ENCODE data around the gene MLLT10.
"Not testable (repeated sequence)": the region's sequence is repeated elsewhere in the genome, so short reads cannot be mapped to it uniquely, and the experiment has no call there.

Gene MLLT10

GRCh38 chr10:21584834-21585530 is 51.0 kb downstream of the MLLT10 start:
- Mint-ChIP-seq H3K27ac (no peak overlapping the region), H3K9me3 (peaks cover 5% of the 10 kb centered on the region), H3K36me3 (ENCODE audit: low read depth) (peaks cover 47% of the 10 kb centered on the region), H3K4me3 (no peak overlapping the region), H3K27me3 (ENCODE audit: low read depth) (no peaks in the 10 kb centered on the region), H3K4me1 (ENCODE audit: low read depth) (peaks cover 38% of the 10 kb centered on the region)
- no peak for DNase-seq (ENCODE audit: low spot score)

- no peaks in the 10 kb centered on the region for H3K27me3 Mint-ChIP-seq (ENCODE audit: low read depth)
- no peak for DNase-seq (ENCODE audit: low spot score)
- H3K4me3 Mint-ChIP-seq, result no peak overlapping the region
- H3K36me3 Mint-ChIP-seq (ENCODE audit: low read depth), result peaks cover 50% of the 10 kb centered on the region
- H3K9me3 Mint-ChIP-seq, result peaks cover 4% of the 10 kb centered on the region
- no peak overlapping the region for H3K27ac Mint-ChIP-seq
- peaks cover 33% of the 10 kb centered on the region for H3K4me1 Mint-ChIP-seq (ENCODE audit: low read depth)
These were observed 53.4 kb downstream of the MLLT10 start for GRCh38 chr10:21587391-21587790.

GRCh38 chr10:21588159-21588558 is 54.1 kb downstream of the MLLT10 start:
- H3K9me3 Mint-ChIP-seq; H3K4me3 Mint-ChIP-seq; H3K27me3 Mint-ChIP-seq (ENCODE audit: low read depth); H3K27ac Mint-ChIP-seq: not testable (repeated sequence)
- Mint-ChIP-seq H3K36me3 (ENCODE audit: low read depth) (peaks cover 50% of the 10 kb centered on the region), H3K4me1 (ENCODE audit: low read depth) (peaks cover 32% of the 10 kb centered on the region)
- peak; percentile 28 for DNase-seq (ENCODE audit: low spot score)

GRCh38 chr10:21593986-21594385 is 60.0 kb downstream of the MLLT10 start:
- H3K27ac Mint-ChIP-seq, result no peak overlapping the region
- H3K4me3 Mint-ChIP-seq, result no peak overlapping the region
- DNase-seq (ENCODE audit: low spot score), result no peak
- no peaks in the 10 kb centered on the region for H3K27me3 Mint-ChIP-seq (ENCODE audit: low read depth)
- peaks cover 33% of the 10 kb centered on the region for H3K36me3 Mint-ChIP-seq (ENCODE audit: low read depth)
- peaks cover 16% of the 10 kb centered on the region for H3K4me1 Mint-ChIP-seq (ENCODE audit: low read depth)
- no peaks in the 10 kb centered on the region for H3K9me3 Mint-ChIP-seq

GRCh38 chr10:21599582-21599981 is 65.5 kb downstream of the MLLT10 start:
- Mint-ChIP-seq H3K27me3 (ENCODE audit: low read depth) (no peaks in the 10 kb centered on the region), H3K4me3 (no peak overlapping the region), H3K9me3 (no peaks in the 10 kb centered on the region), H3K36me3 (ENCODE audit: low read depth) (peaks cover 13% of the 10 kb centered on the region), H3K27ac (no peak overlapping the region), H3K4me1 (ENCODE audit: low read depth) (peaks cover 8% of the 10 kb centered on the region)
- DNase-seq (ENCODE audit: low spot score), result no peak

- Mint-ChIP-seq H3K4me1 (ENCODE audit: low read depth) (peaks cover 9% of the 10 kb centered on the region), H3K4me3 (no peak overlapping the region), H3K9me3 (no peaks in the 10 kb centered on the region), H3K36me3 (ENCODE audit: low read depth) (peaks cover 9% of the 10 kb centered on the region), H3K27ac (peak overlapping the region; percentile 42), H3K27me3 (ENCODE audit: low read depth) (no peaks in the 10 kb centered on the region)
- no peak for DNase-seq (ENCODE audit: low spot score)
These were observed 66.9 kb downstream of the MLLT10 start for GRCh38 chr10:21600804-21601433.

GRCh38 chr10:21602313-21602712 is 68.3 kb downstream of the MLLT10 start:
- H3K36me3 Mint-ChIP-seq (ENCODE audit: low read depth), result peaks cover 19% of the 10 kb centered on the region
- no peak overlapping the region for H3K27ac Mint-ChIP-seq
- DNase-seq (ENCODE audit: low spot score), result no peak
- peaks cover 20% of the 10 kb centered on the region for H3K4me1 Mint-ChIP-seq (ENCODE audit: low read depth)
- no peaks in the 10 kb centered on the region for H3K9me3 Mint-ChIP-seq
- H3K4me3 Mint-ChIP-seq, result no peak overlapping the region
- no peaks in the 10 kb centered on the region for H3K27me3 Mint-ChIP-seq (ENCODE audit: low read depth)

GRCh38 chr10:21603721-21604120 is 69.7 kb downstream of the MLLT10 start:
- H3K27ac Mint-ChIP-seq, result no peak overlapping the region
- peaks cover 21% of the 10 kb centered on the region for H3K36me3 Mint-ChIP-seq (ENCODE audit: low read depth)
- H3K4me3 Mint-ChIP-seq, result no peak overlapping the region
- H3K4me1 Mint-ChIP-seq (ENCODE audit: low read depth), result peaks cover 20% of the 10 kb centered on the region
- H3K27me3 Mint-ChIP-seq (ENCODE audit: low read depth), result no peaks in the 10 kb centered on the region
- no peaks in the 10 kb centered on the region for H3K9me3 Mint-ChIP-seq
- no peak for DNase-seq (ENCODE audit: low spot score)

- Mint-ChIP-seq H3K36me3 (ENCODE audit: low read depth) (peaks cover 30% of the 10 kb centered on the region), H3K4me3 (no peak overlapping the region), H3K4me1 (ENCODE audit: low read depth) (peaks cover 15% of the 10 kb centered on the region), H3K27me3 (ENCODE audit: low read depth) (no peaks in the 10 kb centered on the region), H3K9me3 (no peaks in the 10 kb centered on the region), H3K27ac (no peak overlapping the region)
- DNase-seq (ENCODE audit: low spot score), result no peak
These were observed 70.6 kb downstream of the MLLT10 start for GRCh38 chr10:21604651-21605050.

GRCh38 chr10:21607907-21608306 is 73.9 kb downstream of the MLLT10 start:
- no peaks in the 10 kb centered on the region for H3K9me3 Mint-ChIP-seq
- peaks cover 22% of the 10 kb centered on the region for H3K4me1 Mint-ChIP-seq (ENCODE audit: low read depth)
- H3K4me3 Mint-ChIP-seq, result no peak overlapping the region
- no peak overlapping the region for H3K27ac Mint-ChIP-seq
- H3K36me3 Mint-ChIP-seq (ENCODE audit: low read depth), result peaks cover 41% of the 10 kb centered on the region
- no peaks in the 10 kb centered on the region for H3K27me3 Mint-ChIP-seq (ENCODE audit: low read depth)
- no peak for DNase-seq (ENCODE audit: low spot score)

- Mint-ChIP-seq H3K4me1 (ENCODE audit: low read depth) (peaks cover 21% of the 10 kb centered on the region), H3K27ac (peak overlapping the region; percentile 45), H3K27me3 (ENCODE audit: low read depth) (no peaks in the 10 kb centered on the region), H3K36me3 (ENCODE audit: low read depth) (peaks cover 34% of the 10 kb centered on the region), H3K9me3 (no peaks in the 10 kb centered on the region), H3K4me3 (no peak overlapping the region)
- no peak for DNase-seq (ENCODE audit: low spot score)
These were observed 80.0 kb downstream of the MLLT10 start for GRCh38 chr10:21614000-21614399.

- Mint-ChIP-seq H3K27ac (no peak overlapping the region), H3K4me1 (ENCODE audit: low read depth) (peaks cover 13% of the 10 kb centered on the region), H3K4me3 (no peak overlapping the region), H3K27me3 (ENCODE audit: low read depth) (no peaks in the 10 kb centered on the region), H3K9me3 (no peaks in the 10 kb centered on the region), H3K36me3 (ENCODE audit: low read depth) (peaks cover 20% of the 10 kb centered on the region)
- no peak for DNase-seq (ENCODE audit: low spot score)
These were observed 83.2 kb downstream of the MLLT10 start for GRCh38 chr10:21617267-21617666.

- Mint-ChIP-seq H3K9me3 (no peaks in the 10 kb centered on the region), H3K27ac (no peak overlapping the region), H3K36me3 (ENCODE audit: low read depth) (peaks cover 47% of the 10 kb centered on the region), H3K4me1 (ENCODE audit: low read depth) (peaks cover 28% of the 10 kb centered on the region), H3K27me3 (ENCODE audit: low read depth) (no peaks in the 10 kb centered on the region), H3K4me3 (no peak overlapping the region)
- no peak for DNase-seq (ENCODE audit: low spot score)
These were observed 89.3 kb downstream of the MLLT10 start for GRCh38 chr10:21623291-21623690.

GRCh38 chr10:21624421-21624820 is 90.4 kb downstream of the MLLT10 start:
- H3K4me1 Mint-ChIP-seq (ENCODE audit: low read depth), result peaks cover 28% of the 10 kb centered on the region
- not testable (repeated sequence) for DNase-seq (ENCODE audit: low spot score); H3K27ac Mint-ChIP-seq

GRCh38 chr10:21624951-21625350 is 90.9 kb downstream of the MLLT10 start:
- DNase-seq (ENCODE audit: low spot score), result no peak
- Mint-ChIP-seq H3K4me1 (ENCODE audit: low read depth) (peaks cover 28% of the 10 kb centered on the region), H3K4me3 (no peak overlapping the region), H3K27me3 (ENCODE audit: low read depth) (no peaks in the 10 kb centered on the region), H3K27ac (peak overlapping the region; percentile 24), H3K36me3 (ENCODE audit: low read depth) (peaks cover 51% of the 10 kb centered on the region), H3K9me3 (no peaks in the 10 kb centered on the region)

More at GRCh38 chr10:21624421-21624820, 90.4 kb downstream of the MLLT10 start:
- peaks cover 46% of the 10 kb centered on the region for H3K36me3 Mint-ChIP-seq (ENCODE audit: low read depth)
- not testable (repeated sequence) for H3K27me3 Mint-ChIP-seq (ENCODE audit: low read depth); H3K9me3 Mint-ChIP-seq; H3K4me3 Mint-ChIP-seq

Data from T-helper 2 cell treated with Interferon-gamma antibody and Interleukin-4, amounts not matched to agents 5 μg/mL and 100 μg/mL, for 36 hours (primary cell).